Limb (tissue), 2 donors: ENCODE data around the gene KIF21B.
"Not testable (repeated sequence)": the region's sequence is repeated elsewhere in the genome, so short reads cannot be mapped to it uniquely, and the experiment has no call there.

ENCODE experiments used
- DNase-seq, 2 donors: peaks; one replicate each; pipeline ENCODE4 v3.0.0-alpha.2; 2016; ENCODE audit errors: extremely low spot score in 2 of 2

Gene KIF21B

DNA sequence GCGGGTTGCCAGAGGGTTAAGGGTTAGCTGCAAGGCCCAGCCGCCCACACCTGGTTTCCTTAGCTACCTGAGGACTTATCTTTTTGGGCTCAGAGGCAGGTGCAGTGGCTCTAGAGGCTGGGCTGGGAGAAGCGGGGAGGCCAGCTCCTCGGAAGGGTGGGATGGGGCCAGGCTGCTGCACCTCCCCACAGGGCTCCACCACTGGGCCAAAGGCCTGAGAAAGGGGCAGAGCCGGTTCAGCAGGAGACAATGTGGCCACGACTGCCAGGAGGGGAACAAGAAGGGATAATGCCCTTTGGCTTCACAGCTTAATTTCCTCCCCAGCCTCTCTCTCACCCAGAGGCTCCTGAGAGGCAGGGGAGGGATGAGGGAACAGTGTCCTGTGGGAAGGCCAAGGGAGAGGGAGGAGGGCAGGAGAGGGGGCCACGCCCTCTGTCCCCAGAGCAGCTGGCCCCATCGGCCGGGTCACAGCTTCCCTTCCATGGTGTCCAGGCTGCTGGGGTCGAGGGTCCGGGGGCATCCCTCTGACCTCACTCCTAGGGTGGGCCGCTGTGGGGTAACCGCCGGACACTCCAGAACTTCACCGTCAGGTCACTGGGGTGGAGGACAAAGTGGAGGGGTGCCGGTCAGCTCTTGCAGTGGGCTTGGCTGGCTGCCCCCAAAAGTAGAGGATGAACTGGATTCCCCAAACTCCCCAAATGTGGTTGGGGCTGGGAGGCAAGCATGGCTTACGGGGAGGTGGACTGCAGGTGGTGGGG, 50.4 kb downstream of the KIF21B start:
- no peak for DNase-seq

DNA sequence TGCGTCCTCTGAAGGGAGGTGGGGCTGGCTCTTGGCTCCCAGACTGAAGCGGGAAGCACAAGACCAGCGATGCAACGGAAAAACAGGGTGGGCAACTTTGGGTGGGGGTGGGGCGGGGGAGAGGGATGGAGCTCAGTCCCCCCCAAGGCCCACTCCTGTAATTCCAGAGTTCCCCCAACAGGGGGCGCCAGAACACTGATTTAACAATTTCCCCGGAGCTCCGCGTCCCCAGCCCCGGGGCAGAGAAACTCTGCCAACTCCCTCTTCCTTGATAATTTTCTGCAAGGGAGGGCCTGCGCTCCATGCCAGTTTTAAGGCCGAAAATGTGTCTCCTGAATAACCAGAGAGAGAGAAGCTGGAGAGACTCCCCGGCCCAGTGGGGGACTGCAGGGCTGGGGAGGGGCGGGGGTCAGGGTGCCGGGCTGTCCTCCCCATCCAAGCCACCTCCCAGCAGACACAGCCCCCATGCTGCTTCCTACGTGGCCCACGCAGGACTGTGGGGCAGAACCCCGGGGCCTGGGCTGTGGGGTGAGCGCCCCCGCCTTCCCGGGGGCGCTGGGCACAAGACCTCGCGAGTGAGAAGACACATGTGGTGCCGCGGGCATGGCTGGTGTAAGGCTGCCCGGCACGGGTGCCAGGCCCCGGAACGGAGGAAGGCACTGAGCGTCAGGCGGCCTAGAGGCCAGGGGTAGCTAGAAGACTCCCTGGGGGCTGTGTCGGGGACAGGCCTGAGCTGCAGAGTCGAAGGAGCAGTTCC, 51.4 kb downstream of the KIF21B start:
- DNase-seq, result peak; percentile 81 to 88

DNA sequence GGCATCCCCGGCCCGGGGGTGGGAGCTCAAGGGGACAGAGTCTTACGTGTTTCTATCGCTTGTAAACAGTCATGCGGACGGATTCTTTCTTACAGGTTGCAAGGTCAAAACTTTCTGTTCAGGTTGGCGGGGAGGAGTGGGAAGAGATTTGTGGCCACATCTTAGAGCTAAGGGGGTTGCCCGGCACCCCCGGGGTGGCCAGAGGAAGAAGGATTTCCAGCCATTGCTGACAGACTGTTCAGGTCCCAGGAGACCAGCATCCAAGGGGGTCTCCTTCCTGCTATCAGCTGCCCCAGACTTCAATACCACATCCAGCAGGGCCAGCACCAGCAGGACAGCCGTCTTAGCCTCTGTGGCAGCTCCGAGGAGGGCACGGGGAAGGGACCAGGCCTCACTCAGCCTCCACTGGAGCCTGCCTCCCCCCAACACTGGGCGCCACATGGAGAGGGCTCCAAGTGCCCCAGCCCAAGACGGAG, 52.0 kb downstream of the KIF21B start:
- no peak for DNase-seq

DNA sequence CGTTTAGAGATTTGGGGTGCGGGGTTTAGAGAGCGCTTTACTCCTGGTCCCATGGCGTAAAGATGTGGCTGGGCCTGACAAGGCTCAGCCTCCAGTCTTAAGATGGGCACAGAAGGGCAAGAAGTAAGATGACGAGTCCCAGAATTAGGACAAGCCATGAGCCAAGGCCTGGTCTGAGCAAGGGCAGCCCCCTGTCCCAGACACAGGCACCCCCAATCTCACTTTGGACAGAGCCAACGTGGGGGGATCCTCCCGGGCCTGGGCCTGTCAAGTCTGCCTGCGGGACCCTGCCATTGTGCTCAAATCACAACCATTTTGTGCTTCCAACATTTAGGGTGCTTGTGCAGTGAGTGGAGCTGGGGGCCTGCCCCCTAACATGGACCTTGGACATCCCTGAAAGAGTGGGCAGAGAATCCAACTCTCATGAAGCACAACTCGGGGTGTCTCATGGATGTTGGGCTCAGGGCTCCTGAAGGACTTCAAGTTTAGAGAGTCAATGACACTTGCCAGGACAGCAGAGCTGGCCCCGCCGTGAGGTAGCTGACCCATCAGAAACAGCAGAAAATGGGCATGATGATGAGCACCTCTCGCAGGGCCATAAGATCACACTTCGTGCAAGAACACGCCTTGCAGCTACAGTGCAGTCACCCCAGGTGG, 52.6 kb downstream of the KIF21B start:
- no peak for DNase-seq

DNA sequence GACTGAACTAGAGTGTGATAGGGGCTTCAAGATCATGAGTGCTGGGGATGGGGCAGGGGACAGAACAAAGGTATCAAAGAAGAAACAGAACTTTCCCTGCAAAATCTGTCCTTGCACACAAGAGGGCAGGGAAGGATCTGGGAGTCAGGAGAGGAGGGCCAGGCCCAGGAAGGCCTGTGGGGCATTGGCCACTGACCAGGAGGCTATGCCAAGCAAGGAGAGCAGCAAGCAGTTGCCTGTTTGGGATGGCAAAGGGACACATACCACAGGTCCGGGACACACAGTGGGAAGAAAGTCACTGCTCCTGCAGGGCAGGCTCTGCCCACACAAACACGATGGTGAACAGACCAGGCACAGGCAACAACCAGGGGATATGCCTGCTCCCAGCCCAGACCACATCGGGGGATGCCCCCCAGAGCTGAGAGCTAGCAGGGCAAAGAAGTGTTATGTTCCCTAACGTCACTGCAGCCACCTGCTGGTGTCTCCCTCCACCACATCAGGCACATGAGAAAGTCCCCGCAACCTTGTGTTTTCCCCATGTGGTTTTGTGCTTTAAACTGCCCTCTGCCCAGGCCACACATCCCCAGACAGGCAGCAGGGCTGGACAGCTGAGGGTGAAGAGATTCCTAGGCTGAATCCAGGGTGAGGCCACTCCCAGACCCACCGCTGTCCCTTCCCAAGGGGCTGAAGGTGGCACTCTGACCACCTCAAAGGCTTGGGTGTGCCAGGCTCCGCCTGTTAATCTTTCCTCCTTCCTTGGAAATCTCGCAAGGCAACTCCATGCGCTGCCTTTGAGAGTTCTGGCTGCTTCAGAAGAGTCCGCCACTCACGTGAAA, 53.6 kb downstream of the KIF21B start:
- no peak for DNase-seq

DNA sequence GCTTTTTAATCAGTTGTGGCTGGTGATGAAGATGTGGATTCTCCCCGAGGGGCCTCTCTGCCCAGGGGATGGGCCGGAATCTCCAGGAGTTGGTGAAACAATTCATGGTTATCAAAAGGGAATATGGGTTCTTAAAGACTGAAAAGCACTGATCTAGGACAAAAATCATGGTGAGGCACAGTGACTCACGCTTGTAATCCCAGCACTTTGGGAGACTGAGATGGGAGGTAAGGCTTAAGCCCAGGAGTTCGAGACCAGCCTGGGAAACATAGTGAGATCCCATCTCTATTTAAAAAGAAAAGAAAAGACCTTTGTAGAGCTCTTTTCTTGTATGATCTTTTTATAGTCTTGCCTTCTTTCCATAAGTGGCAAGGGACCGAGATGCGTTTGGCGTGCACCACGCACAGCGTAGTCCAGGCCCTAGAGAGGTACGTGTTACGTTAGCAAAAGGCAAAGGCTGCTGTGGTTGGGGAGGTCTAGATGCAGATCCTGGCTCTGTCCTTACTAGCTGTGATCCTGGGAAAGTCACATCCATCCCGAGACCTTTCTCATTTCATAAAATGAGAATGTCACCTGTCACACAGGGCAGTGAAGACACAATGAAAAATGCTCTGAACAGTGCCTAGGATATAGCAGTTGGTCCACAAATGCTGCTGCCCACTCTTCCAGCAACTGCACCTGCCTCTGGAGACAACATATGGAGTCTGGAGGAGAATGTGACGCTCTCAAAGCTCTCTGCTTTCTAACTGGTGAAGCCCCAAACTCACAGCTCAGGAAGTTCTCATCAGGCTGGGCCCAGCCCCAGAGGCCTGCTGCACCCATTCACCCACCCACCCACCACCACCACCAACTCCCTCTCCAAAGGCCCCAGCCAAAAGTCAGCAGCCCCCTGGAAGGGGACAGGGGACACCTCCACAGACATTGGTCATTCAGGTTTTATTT, 54.8 kb downstream of the KIF21B start:
- no peak for DNase-seq

DNA sequence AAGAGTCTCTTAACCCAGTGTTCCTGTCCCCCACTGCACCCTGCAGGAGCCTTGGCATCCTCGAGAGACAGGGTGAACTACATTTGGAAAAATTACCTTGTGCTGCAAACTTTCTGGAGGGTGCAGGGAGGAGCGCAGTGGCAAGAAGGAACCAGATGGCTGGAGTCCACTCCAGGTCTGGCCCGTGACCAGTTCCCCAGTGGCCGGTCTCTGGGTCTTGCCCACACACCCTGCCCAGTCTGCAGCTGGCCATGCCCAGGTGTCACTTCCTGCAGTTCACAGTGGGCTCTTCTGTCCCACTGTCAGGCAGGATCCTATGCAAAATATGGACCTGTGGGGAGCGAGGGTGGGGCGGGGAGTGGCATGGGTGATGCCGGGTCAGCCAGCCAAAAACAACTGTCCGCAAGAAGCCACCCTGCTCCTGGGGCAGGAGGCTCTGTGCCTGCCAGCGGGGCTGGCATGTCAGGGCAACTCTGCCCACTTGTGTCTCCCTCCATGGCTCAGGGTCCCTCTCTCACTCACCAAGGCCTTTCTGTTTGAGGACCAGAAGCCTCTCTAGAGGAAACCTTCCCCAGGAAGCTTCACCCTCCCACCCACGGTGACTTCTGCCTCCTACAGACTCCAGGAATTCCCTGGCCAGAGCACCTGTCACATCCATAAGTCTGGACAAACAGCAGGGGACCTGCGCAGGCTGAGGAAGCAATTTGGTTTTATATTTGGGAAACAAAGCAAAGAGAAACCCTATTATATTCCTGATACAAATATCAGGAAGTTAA, 55.6 kb downstream of the KIF21B start:
- DNase-seq, result no peak

DNA sequence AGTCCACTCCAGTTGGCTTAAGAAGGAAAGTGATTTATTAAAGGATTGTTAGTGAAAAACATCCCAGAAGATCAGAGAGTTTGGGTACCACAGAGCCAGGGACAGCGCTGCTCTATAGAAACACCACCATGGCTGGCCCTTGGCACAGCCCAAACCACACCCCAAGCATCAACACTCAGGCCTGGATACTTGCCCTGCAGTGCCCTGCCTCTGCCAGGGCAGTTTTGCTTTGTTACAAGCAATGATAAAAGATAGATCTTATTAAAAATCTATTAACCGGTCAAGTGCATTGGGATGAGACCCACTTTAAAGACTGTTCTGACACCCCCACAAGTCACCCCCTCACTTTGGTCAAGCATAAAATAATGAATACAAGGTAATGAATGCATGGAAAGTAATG, 56.6 kb downstream of the KIF21B start:
- DNase-seq, result no peak

DNA sequence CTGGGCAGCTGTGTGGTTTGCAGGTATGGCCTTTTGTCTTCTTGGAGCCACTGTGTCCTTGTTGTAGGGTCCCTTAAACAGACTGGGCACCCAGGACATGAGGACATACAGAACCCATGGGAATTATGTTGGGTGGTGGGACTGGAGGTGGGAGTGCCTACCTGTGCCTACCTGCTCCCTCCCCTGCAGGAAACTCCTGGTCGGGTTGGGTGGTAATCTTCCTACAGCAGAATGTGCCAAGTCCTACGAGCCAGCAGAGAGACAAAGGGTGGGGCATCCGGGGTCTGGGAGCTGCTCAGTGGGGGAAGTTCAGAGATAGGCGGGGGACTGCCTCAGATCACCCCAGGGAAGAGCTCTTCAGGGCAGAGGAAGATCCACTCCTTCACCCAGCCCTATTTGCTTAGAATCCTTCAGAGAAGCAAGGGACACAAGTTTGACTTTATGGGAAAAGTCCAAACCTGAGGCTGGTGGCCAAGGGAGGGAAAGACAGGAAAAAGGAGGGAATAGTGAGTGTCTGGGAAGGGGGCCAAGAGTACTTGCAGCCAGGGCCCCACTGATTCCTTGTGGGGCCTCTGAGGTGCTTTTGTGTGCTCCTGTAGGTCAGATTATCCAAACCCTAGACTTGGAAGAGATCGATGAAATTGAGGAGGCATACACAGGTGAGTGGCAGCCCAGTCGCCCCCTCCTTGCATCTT, 58.3 kb downstream of the KIF21B start:
- DNase-seq, result peak in 1 of 2 donors; percentile 27

DNA sequence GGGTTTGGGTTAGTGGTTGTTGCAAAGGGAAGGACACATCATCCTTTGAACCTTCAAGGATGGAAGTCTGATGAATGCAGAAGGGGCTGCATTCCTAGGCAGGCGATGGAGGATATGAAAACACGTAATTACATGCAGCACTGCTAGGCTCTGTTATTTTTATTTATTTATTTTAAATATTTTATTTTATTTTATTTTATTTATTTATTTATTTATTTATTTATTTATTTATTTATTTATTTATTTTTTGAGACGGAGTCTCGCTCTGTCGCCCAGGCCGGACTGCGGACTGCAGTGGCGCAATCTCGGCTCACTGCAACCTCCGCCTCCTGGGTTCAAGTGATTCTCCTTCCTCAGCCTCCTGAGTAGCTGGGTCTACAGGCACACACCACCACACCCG, 59.6 kb downstream of the KIF21B start:
- not testable (repeated sequence) for DNase-seq

DNA sequence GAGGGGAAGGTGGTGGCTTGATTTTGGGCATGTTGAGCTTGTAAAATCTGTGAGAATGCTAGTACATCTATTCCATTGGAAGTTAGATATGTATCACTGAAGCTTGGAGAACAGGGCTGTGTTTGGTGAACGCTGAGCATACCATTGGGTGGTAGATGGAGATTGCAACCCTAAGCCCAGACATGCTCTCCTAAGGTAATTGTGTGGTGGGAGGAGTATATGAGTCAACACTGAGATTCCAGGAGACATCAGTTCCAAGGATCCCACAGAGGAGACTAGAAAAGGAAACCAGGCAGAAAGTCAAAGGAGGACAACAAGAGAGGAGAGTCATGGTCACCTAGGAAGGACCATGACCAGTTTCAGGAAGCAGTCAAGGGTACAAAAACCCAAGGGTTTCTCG, 60.4 kb downstream of the KIF21B start:
- DNase-seq, result no peak

DNA sequence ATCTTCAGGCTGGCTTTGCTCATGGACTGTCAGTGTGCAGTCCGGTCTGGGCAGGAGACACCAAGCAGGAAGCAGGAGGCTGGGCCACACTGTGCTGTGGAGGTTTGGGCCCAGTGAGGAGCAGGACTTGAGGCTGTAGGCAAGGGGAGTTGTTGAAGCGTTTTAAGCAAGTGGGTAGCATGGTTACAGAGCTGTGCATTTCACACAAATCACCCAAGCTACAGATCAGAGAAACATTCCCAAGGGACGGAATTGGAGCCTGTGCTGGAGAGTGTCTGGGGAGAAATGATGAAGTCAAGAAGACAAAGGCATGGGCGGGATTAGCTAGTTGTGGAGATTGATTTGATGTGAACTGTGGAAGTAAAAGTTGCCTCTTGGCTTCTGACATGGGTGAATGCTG, 60.9 kb downstream of the KIF21B start:
- no peak for DNase-seq

DNA sequence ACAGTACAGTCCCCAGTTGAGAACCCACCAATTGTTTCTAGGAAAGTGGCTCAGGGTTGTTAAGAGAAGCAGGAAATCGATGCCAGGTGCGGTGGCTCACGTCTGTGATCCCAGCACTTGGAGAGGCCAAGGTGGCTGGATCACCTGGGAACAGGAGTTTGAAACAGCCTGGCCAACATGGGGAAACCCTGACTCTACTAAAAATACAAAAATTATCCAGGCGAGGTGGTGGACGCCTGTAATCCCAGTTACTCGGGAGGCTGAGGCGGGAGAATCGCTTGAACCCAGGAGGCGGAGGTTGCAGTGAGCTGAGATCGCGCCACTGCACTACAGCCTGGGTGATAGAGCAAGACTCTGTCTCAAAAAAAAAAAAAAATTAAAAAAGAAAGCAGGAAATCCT, 61.4 kb downstream of the KIF21B start:
- not testable (repeated sequence) for DNase-seq

DNA sequence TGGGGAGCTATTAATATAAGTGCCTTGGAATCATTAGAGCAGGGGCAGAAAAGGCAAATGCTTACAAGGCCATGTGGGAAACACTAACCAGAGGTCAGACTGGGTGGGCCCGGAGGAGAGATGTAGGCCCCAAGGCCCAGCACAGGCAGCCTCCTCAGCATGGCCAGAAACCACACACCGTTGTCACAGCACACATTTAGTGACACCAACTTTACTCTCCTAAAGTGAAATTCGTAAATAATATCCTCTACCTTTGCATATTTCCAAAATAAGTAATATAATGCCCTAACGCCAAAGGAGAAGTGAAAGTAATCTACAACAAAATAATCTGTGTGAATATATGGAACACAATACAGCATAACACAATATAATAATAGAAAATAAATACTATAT, 62.6 kb downstream of the KIF21B start:
- DNase-seq, result no peak

DNA sequence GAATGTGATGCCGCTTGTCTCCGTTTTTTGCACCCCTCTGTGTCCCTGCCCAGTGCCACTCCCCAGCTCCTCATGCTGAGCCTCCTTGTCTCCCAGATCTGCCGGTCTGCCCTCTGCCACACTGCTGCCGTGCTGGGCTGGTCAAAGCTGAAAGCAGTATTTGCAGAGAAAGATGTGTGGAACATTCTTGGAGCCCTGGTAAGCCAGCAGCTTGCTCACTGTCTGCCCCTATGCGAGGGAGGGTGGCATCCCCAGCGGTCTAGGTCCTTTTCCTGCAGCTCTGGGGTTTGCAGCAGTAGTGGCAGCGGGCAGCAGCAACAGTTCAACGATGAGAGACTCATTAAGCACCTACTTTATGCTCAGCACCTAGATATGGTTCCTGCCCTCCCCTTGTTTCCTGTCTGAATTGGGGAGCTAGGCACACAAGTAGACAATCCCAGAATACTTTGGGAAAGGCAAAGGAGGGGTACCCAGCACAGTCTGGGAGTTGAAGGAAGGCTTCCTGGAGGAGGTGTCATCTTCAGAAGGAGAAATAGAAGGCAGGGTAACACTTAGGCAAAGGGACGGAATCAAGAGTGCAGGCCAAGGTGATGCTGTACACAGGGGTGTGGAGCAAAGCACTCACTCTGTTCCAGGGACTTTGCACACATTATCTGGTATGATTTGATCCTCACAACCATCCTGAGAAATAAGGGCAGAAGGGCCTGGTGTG, 63.1 kb downstream of the KIF21B start:
- DNase-seq, result no peak

DNA sequence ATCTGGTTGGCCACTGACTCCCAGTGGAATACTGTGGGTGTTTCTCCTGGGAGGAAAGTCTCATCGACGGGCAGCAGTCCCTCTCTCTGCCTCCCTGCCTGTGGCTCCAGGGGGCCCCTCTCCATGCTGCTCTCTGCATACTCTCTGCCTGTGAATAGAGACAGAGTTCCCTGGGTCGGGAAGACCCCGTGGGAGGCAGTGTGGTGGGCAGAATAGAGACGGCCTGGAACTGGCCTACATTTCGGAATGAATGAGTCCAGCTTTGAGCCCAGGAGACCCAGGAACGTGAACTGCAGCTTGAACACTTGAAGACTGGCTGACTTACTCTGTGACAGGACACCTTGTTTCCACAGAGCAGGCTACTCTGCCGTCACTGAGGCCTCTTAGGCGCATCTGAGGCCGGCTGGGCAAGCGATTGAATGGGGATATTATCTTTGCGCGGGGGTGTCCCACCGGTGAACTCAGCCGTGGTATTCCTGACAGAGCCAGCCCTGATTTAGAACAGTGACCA, 64.0 kb downstream of the KIF21B start:
- DNase-seq, result peak; percentile 17 to 54

DNA sequence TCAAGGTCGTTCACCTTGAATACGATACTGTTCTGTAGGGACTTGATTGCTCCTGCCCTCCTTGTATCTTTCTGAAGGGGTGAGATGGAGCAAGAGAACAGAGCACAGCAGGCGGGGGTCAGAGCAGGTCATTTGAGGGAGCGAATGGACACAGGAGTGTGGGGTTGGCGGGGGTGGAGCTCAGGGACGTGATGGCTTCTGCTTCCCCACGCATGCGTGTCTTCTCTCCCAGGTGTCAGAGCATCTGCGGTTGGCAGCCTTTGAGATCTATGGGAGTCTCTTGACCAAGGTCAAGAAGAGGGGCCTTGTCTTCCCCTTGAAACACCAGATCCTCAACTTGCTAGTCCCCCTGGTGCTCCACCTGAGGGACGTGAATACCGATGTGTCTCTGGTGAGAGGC, 64.9 kb downstream of the KIF21B start:
- no peak for DNase-seq

DNA sequence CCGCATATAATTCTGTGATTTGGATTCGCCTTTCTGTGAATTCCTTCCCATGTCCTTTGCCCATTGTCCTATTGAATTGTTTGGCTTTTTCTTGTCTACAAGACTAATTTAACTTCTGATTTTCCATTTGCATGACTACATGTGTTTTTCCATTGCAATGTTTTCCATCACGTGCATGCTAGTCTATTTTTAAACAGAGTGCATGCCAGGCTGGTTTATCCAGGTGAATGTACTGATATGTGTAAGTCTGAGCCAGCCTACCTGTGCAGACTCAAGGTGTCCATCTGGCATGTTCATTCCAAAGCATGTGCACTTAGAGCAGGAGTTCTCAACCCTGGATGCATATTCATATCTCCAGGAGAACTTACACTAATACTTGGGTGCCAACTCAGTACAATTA, 69.1 kb downstream of the KIF21B start:
- DNase-seq, result no peak
